Coronary artery (tissue), 2 donors: Measurements from ENCODE around the gene KCNK15.

Experiments used
- DNase-seq: peaks from one replicate; pipeline ENCODE4 v3.0.0-alpha.2; 2017; ENCODE audit warnings: low spot score
- H3K27ac ChIP-seq, 2 donors: fragments of 200-600 bp; sonication (generic); one replicate each; pipeline ENCODE4 v1.5.1; 2016 to 2019
- H3K4me3 ChIP-seq: fragments of 200-600 bp; sonication (generic); 2 replicates; pipeline ENCODE4 v1.5.1; 2016; ENCODE audit warnings: mild to moderate bottlenecking, moderate library complexity
- CTCF ChIP-seq: fragments of 200-600 bp; sonication (generic); IDR thresholded peaks from one replicate; pipeline ENCODE4 v1.5.1; 2019; ENCODE audit warnings: antibody characterized with exemption

KCNK15 gene

GRCh38 chr20:44715499-44716308 lies 30.0 kb upstream of the KCNK15 start:
- peak overlapping the region; percentile 96 to 97 for H3K27ac ChIP-seq

GRCh38 chr20:44716309-44717106 lies 29.2 kb upstream of the KCNK15 start:
- peak; percentile 74 for DNase-seq

More at GRCh38 chr20:44715499-44716308, 30.0 kb upstream of the KCNK15 start:
- no peak for TF ChIP-seq CTCF
- H3K4me3 ChIP-seq = peak overlapping the region; percentile 68
- DNase-seq = no peak

GRCh38 chr20:44717986-44718385 lies 27.7 kb upstream of the KCNK15 start:
- H3K27ac ChIP-seq = peak overlapping the region; percentile 97
- H3K4me3 ChIP-seq = peak overlapping the region; percentile 47
- no peak for TF ChIP-seq CTCF
- DNase-seq = peak; percentile 70

More at GRCh38 chr20:44716309-44717106, 29.2 kb upstream of the KCNK15 start:
- TF ChIP-seq CTCF = no peak
- Histone ChIP-seq H3K4me3 (peak overlapping the region; percentile 68), H3K27ac (peak overlapping the region; percentile 96 to 97)

- Histone ChIP-seq H3K27ac (peak overlapping the region; percentile 97), H3K4me3 (peak overlapping the region; percentile 47)
- no peak for DNase-seq
- TF ChIP-seq CTCF = no peak
These were observed 25.8 kb upstream of the KCNK15 start for GRCh38 chr20:44719841-44720240.

GRCh38 chr20:44720621-44720996 lies 25.1 kb upstream of the KCNK15 start:
- H3K27ac ChIP-seq = peak overlapping the region; percentile 97
- peak overlapping the region; percentile 47 for H3K4me3 ChIP-seq
- no peak for TF ChIP-seq CTCF
- DNase-seq = peak; percentile 91

- Histone ChIP-seq H3K27ac (peak overlapping the region; percentile 97), H3K4me3 (peak overlapping the region; percentile 47)
- no peak for DNase-seq
- TF ChIP-seq CTCF = no peak
These were observed 24.5 kb upstream of the KCNK15 start for GRCh38 chr20:44720997-44721784.
